AG09309 (cell line): ENCODE data around the gene DSE.

Experiments
- DNase-seq: peaks from one replicate; pipeline ENCODE4 v3.0.0-alpha.2; 2010; ENCODE audit warnings: low read depth
- H3K4me3 ChIP-seq: 2 replicates; pipeline ENCODE4 v1.5.1; 2011; ENCODE audit warnings: mild to moderate bottlenecking, low read depth, low read length, moderate library complexity; ENCODE audit not compliant: control insufficient read depth
- CTCF ChIP-seq: IDR thresholded peaks from 2 replicates; pipeline ENCODE4 v1.5.1; 2011; ENCODE audit warnings: mild to moderate bottlenecking, low read depth, low read length, inconsistent platforms; ENCODE audit not compliant: insufficient read depth, control insufficient read depth; ENCODE audit errors: missing control alignments

DSE gene

GRCh38 chr6:116390581-116390980, 19.8 kb downstream of the DSE start:
- H3K4me3 ChIP-seq, result no peak overlapping the region
- no peak for DNase-seq
- no peak for TF ChIP-seq CTCF

GRCh38 chr6:116392132-116393013, 21.6 kb downstream of the DSE start:
- no peak for TF ChIP-seq CTCF
- DNase-seq, result no peak
- no peak overlapping the region for H3K4me3 ChIP-seq

GRCh38 chr6:116393430-116393829, 22.7 kb downstream of the DSE start:
- no peak for TF ChIP-seq CTCF
- no peak for DNase-seq
- H3K4me3 ChIP-seq, result no peak overlapping the region

- no peak overlapping the region for H3K4me3 ChIP-seq
- TF ChIP-seq CTCF, result no peak
- no peak for DNase-seq
Observed at GRCh38 chr6:116395647-116396046, 24.9 kb downstream of the DSE start.

- no peak overlapping the region for H3K4me3 ChIP-seq
- TF ChIP-seq CTCF, result no peak
- no peak for DNase-seq
Observed at GRCh38 chr6:116396441-116396840, 25.7 kb downstream of the DSE start.

- no peak for DNase-seq
- no peak overlapping the region for H3K4me3 ChIP-seq
- no peak for TF ChIP-seq CTCF
Observed at GRCh38 chr6:116397914-116398313, 27.2 kb downstream of the DSE start.
